Measurements from ENCODE around the gene TAOK2.

TAOK2 gene

GRCh38 chr16:29991571-29991904, 17.9 kb downstream of the TAOK2 start:
- no peak overlapping the region for H3K4ac ChIP-seq (ENCODE audit: low read depth, low read length)
- no peak overlapping the region for H2AK5ac ChIP-seq (ENCODE audit: low read length)
- no peaks in the 10 kb centered on the region for H3K79me1 ChIP-seq (ENCODE audit: low read length)
- H2BK15ac ChIP-seq (replicated peaks; ENCODE audit: low read depth) = no peak overlapping the region
- H3K4me3 ChIP-seq (ENCODE audit: low read length) = no peak overlapping the region
- no CpG with 5 or more reads among the region's 5 CpGs for WGBS (ENCODE audit: extremely low coverage, insufficient coverage, low lambda C conversion rate)
- H3K18ac ChIP-seq (ENCODE audit: low read length) = no peak overlapping the region
- no peaks in the 10 kb centered on the region for H3K79me2 ChIP-seq (ENCODE audit: control insufficient read depth, insufficient read depth, low read length)
- no peak overlapping the region for H3K4me2 ChIP-seq (ENCODE audit: low read length)
- peaks cover 2% of the 10 kb centered on the region for H3K4me1 ChIP-seq (ENCODE audit: control insufficient read depth, low read depth, low read length)
- H2BK120ac ChIP-seq (ENCODE audit: low read depth, low read length) = no peak overlapping the region
- H2BK5ac ChIP-seq (ENCODE audit: low read length) = no peak overlapping the region
- H3K27me3 ChIP-seq (ENCODE audit: insufficient read depth, low read length, poor library complexity) = no peaks in the 10 kb centered on the region
- no peak overlapping the region for H3K9ac ChIP-seq (ENCODE audit: low read length)
- no peak overlapping the region for H3K27ac ChIP-seq (ENCODE audit: low read depth, low read length)
- no peak overlapping the region for H3K23ac ChIP-seq (ENCODE audit: low read length)
- H4K8ac ChIP-seq (ENCODE audit: low read depth, low read length) = no peak overlapping the region
- no peak for DNase-seq
- H4K5ac ChIP-seq (ENCODE audit: low read length) = no peak overlapping the region
- peaks cover 7% of the 10 kb centered on the region for H3K36me3 ChIP-seq (ENCODE audit: control insufficient read depth, insufficient read depth, low read length)
- H3K56ac ChIP-seq (ENCODE audit: low read length) = no peak overlapping the region

GRCh38 chr16:29992344-29992967, 18.8 kb downstream of the TAOK2 start:
- Histone ChIP-seq H3K4me3 (ENCODE audit: low read length) (no peak overlapping the region), H3K36me3 (ENCODE audit: control insufficient read depth, insufficient read depth, low read length) (peaks cover 7% of the 10 kb centered on the region), H4K5ac (ENCODE audit: low read length) (no peak overlapping the region), H3K79me2 (ENCODE audit: control insufficient read depth, insufficient read depth, low read length) (peaks cover 3% of the 10 kb centered on the region), H3K56ac (ENCODE audit: low read length) (no peak overlapping the region), H2BK120ac (ENCODE audit: low read depth, low read length) (no peak overlapping the region), H3K4me2 (ENCODE audit: low read length) (no peak overlapping the region), H4K8ac (ENCODE audit: low read depth, low read length) (no peak overlapping the region), H2BK15ac (replicated peaks; ENCODE audit: low read depth) (no peak overlapping the region), H3K27ac (ENCODE audit: low read depth, low read length) (no peak overlapping the region), H3K79me1 (ENCODE audit: low read length) (peaks cover 4% of the 10 kb centered on the region), H3K9ac (ENCODE audit: low read length) (no peak overlapping the region), H3K18ac (ENCODE audit: low read length) (no peak overlapping the region), H3K23ac (ENCODE audit: low read length) (no peak overlapping the region), H2AK5ac (ENCODE audit: low read length) (no peak overlapping the region), H3K4me1 (ENCODE audit: control insufficient read depth, low read depth, low read length) (peaks cover 2% of the 10 kb centered on the region), H2BK5ac (ENCODE audit: low read length) (no peak overlapping the region), H3K27me3 (ENCODE audit: insufficient read depth, low read length, poor library complexity) (no peaks in the 10 kb centered on the region), H3K4ac (ENCODE audit: low read depth, low read length) (no peak overlapping the region)
- no peak for DNase-seq
- WGBS (ENCODE audit: extremely low coverage, insufficient coverage, low lambda C conversion rate) = no CpG with 5 or more reads among the region's 7 CpGs

- Histone ChIP-seq H4K8ac (ENCODE audit: low read depth, low read length) (no peak overlapping the region), H3K27me3 (ENCODE audit: insufficient read depth, low read length, poor library complexity) (no peaks in the 10 kb centered on the region), H2BK15ac (replicated peaks; ENCODE audit: low read depth) (no peak overlapping the region), H3K4me1 (ENCODE audit: control insufficient read depth, low read depth, low read length) (peaks cover 2% of the 10 kb centered on the region), H2BK5ac (ENCODE audit: low read length) (no peak overlapping the region), H2AK5ac (ENCODE audit: low read length) (no peak overlapping the region), H3K79me2 (ENCODE audit: control insufficient read depth, insufficient read depth, low read length) (peaks cover 3% of the 10 kb centered on the region), H3K4me2 (ENCODE audit: low read length) (no peak overlapping the region), H3K9ac (ENCODE audit: low read length) (no peak overlapping the region), H3K36me3 (ENCODE audit: control insufficient read depth, insufficient read depth, low read length) (peaks cover 6% of the 10 kb centered on the region), H3K56ac (ENCODE audit: low read length) (no peak overlapping the region), H3K79me1 (ENCODE audit: low read length) (peaks cover 4% of the 10 kb centered on the region), H3K4me3 (ENCODE audit: low read length) (no peak overlapping the region), H3K23ac (ENCODE audit: low read length) (no peak overlapping the region), H2BK120ac (ENCODE audit: low read depth, low read length) (no peak overlapping the region), H3K27ac (ENCODE audit: low read depth, low read length) (no peak overlapping the region), H3K4ac (ENCODE audit: low read depth, low read length) (no peak overlapping the region), H3K18ac (ENCODE audit: low read length) (no peak overlapping the region), H4K5ac (ENCODE audit: low read length) (no peak overlapping the region)
- whole genome bisulfite sequencing (ENCODE audit: extremely low coverage, insufficient coverage, low lambda C conversion rate) = no CpG with 5 or more reads among the region's 25 CpGs
- no peak for DNase-seq
These were observed 19.7 kb downstream of the TAOK2 start for GRCh38 chr16:29993191-29993902.

GRCh38 chr16:29993903-29994599, 20.4 kb downstream of the TAOK2 start:
- Histone ChIP-seq H3K4me2 (ENCODE audit: low read length) (no peak overlapping the region), H3K27me3 (ENCODE audit: insufficient read depth, low read length, poor library complexity) (no peaks in the 10 kb centered on the region), H3K9ac (ENCODE audit: low read length) (peak overlapping the region; percentile 99), H3K27ac (ENCODE audit: low read depth, low read length) (no peak overlapping the region), H3K79me1 (ENCODE audit: low read length) (peaks cover 4% of the 10 kb centered on the region), H2BK120ac (ENCODE audit: low read depth, low read length) (no peak overlapping the region), H3K4ac (ENCODE audit: low read depth, low read length) (no peak overlapping the region), H3K18ac (ENCODE audit: low read length) (no peak overlapping the region), H4K8ac (ENCODE audit: low read depth, low read length) (no peak overlapping the region), H4K5ac (ENCODE audit: low read length) (no peak overlapping the region), H3K56ac (ENCODE audit: low read length) (peak overlapping the region; percentile 99), H2BK15ac (replicated peaks; ENCODE audit: low read depth) (no peak overlapping the region), H3K4me1 (ENCODE audit: control insufficient read depth, low read depth, low read length) (peaks cover 2% of the 10 kb centered on the region), H3K23ac (ENCODE audit: low read length) (no peak overlapping the region), H3K36me3 (ENCODE audit: control insufficient read depth, insufficient read depth, low read length) (peaks cover 5% of the 10 kb centered on the region), H2BK5ac (ENCODE audit: low read length) (no peak overlapping the region), H3K79me2 (ENCODE audit: control insufficient read depth, insufficient read depth, low read length) (peaks cover 3% of the 10 kb centered on the region), H2AK5ac (ENCODE audit: low read length) (no peak overlapping the region), H3K4me3 (ENCODE audit: low read length) (no peak overlapping the region)
- no peak for DNase-seq
- no CpG with 5 or more reads among the region's 9 CpGs for WGBS (ENCODE audit: extremely low coverage, insufficient coverage, low lambda C conversion rate)

GRCh38 chr16:29994600-29995323, 21.1 kb downstream of the TAOK2 start:
- DNase-seq = peak; percentile 69
- Histone ChIP-seq H3K27ac (ENCODE audit: low read depth, low read length) (no peak overlapping the region), H3K27me3 (ENCODE audit: insufficient read depth, low read length, poor library complexity) (no peaks in the 10 kb centered on the region)

More at GRCh38 chr16:29994600-29995323, 21.1 kb downstream of the TAOK2 start:
- H3K23ac ChIP-seq (ENCODE audit: low read length) = no peak overlapping the region
- no CpG with 5 or more reads among the region's 24 CpGs for WGBS (ENCODE audit: extremely low coverage, insufficient coverage, low lambda C conversion rate)
- H3K4me3 ChIP-seq (ENCODE audit: low read length) = no peak overlapping the region
- H4K8ac ChIP-seq (ENCODE audit: low read depth, low read length) = no peak overlapping the region
- H3K4me1 ChIP-seq (ENCODE audit: control insufficient read depth, low read depth, low read length) = peaks cover 2% of the 10 kb centered on the region
- H3K56ac ChIP-seq (ENCODE audit: low read length) = peak overlapping the region; percentile 99
- H2BK5ac ChIP-seq (ENCODE audit: low read length) = no peak overlapping the region
- peaks cover 4% of the 10 kb centered on the region for H3K36me3 ChIP-seq (ENCODE audit: control insufficient read depth, insufficient read depth, low read length)
- no peak overlapping the region for H3K18ac ChIP-seq (ENCODE audit: low read length)
- peaks cover 3% of the 10 kb centered on the region for H3K79me2 ChIP-seq (ENCODE audit: control insufficient read depth, insufficient read depth, low read length)
- H2BK15ac ChIP-seq (replicated peaks; ENCODE audit: low read depth) = no peak overlapping the region
- no peak overlapping the region for H2BK120ac ChIP-seq (ENCODE audit: low read depth, low read length)
- peaks cover 5% of the 10 kb centered on the region for H3K79me1 ChIP-seq (ENCODE audit: low read length)
- peak overlapping the region; percentile 99 for H3K9ac ChIP-seq (ENCODE audit: low read length)
- H4K5ac ChIP-seq (ENCODE audit: low read length) = no peak overlapping the region
- no peak overlapping the region for H2AK5ac ChIP-seq (ENCODE audit: low read length)
- peak overlapping the region; percentile 99 for H3K4me2 ChIP-seq (ENCODE audit: low read length)
- H3K4ac ChIP-seq (ENCODE audit: low read depth, low read length) = no peak overlapping the region

Measured in mesendoderm (in vitro differentiated cells).